GDM1 (cell line): ENCODE data around the gene OPRM1.

Experiments used
- DNase-seq: peaks from one replicate; lab custom pipeline; 2025; lab: John Stamatoyannopoulos, UW

Gene OPRM1

GRCh38 chr6:154080461-154081189, 41.6 kb downstream of the OPRM1 start:
- no peak for DNase-seq

- DNase-seq: no peak
Observed at GRCh38 chr6:154086510-154086909, 47.5 kb downstream of the OPRM1 start.

- DNase-seq: no peak
Observed at GRCh38 chr6:154092326-154092962, 53.4 kb downstream of the OPRM1 start.

GRCh38 chr6:154093231-154094044, 54.4 kb downstream of the OPRM1 start:
- DNase-seq: no peak

- no peak for DNase-seq
Observed at GRCh38 chr6:154095571-154095970, 56.5 kb downstream of the OPRM1 start.

GRCh38 chr6:154096316-154096715, 57.3 kb downstream of the OPRM1 start:
- no peak for DNase-seq

GRCh38 chr6:154096834-154097233, 57.8 kb downstream of the OPRM1 start:
- no peak for DNase-seq

- no peak for DNase-seq
Observed at GRCh38 chr6:154099211-154099610, 60.2 kb downstream of the OPRM1 start.

- DNase-seq: no peak
Observed at GRCh38 chr6:154106251-154106650, 67.2 kb downstream of the OPRM1 start.

- no peak for DNase-seq
Observed at GRCh38 chr6:154111025-154111424, 72.0 kb downstream of the OPRM1 start.

GRCh38 chr6:154112181-154112809, 73.3 kb downstream of the OPRM1 start:
- DNase-seq: no peak

- no peak for DNase-seq
Observed at GRCh38 chr6:154113392-154113791, 74.4 kb downstream of the OPRM1 start.

- DNase-seq: no peak
Observed at GRCh38 chr6:154117485-154117884, 78.4 kb downstream of the OPRM1 start.

- DNase-seq: no peak
Observed at GRCh38 chr6:154122195-154122925, 83.3 kb downstream of the OPRM1 start.

- DNase-seq: no peak
Observed at GRCh38 chr6:154123155-154123956, 84.3 kb downstream of the OPRM1 start.

GRCh38 chr6:154125421-154125820, 86.4 kb downstream of the OPRM1 start:
- DNase-seq: no peak

GRCh38 chr6:154127657-154128056, 88.6 kb downstream of the OPRM1 start:
- DNase-seq: no peak

- DNase-seq: no peak
Observed at GRCh38 chr6:154134471-154135147, 95.6 kb downstream of the OPRM1 start.

GRCh38 chr6:154138793-154139192, 99.8 kb downstream of the OPRM1 start:
- no peak for DNase-seq

- no peak for DNase-seq
Observed at GRCh38 chr6:154139892-154140291, 100.9 kb downstream of the OPRM1 start.
